HG03095 (cell line): Measurements from ENCODE around the gene CAPRIN2.

Experiments
- ATAC-seq: cut with Tn5 transposase; IDR thresholded peaks from one replicate; pipeline ENCODE4 v1.9.1; 2021; ENCODE audit warnings: moderate library complexity; ENCODE audit not compliant: unreplicated experiment

Gene CAPRIN2

GRCh38 chr12:30754750-30755394, at the start of gene CAPRIN2:
TSS of gene CAPRIN2 (minus strand) at chr12:30754951. CDS start at chr12:30753520, 1,431 bp downstream.
- ATAC-seq, result peak; percentile 93

- ATAC-seq, result no peak
These were observed 42.9 kb upstream of the CAPRIN2 start for GRCh38 chr12:30797689-30798088.

DNA sequence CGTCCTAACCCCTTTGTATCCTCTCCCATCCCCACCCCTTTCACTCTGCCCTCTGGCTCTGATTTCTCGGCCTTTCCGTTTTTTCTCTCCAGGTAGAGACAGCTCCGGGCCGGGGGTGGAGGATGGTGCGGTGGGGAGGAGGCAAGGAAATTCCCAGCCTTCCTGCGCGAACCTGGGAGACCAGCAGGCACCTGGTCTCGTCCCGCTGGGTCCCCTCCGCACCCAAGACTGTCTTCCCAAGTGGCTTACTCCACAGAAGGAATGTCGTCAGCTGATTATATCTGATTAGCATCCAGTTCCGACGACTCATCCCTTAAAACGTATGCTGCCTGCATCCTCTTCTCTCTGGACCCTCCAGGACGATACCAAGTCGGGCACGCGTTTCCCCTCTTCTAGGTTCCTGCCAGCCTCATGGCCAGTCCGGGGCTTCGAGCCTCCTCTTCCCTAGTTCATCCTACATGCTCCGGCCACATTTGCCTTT, 42.2 kb upstream of the CAPRIN2 start:
- no peak for ATAC-seq

- no peak for ATAC-seq
These were observed 41.6 kb upstream of the CAPRIN2 start for GRCh38 chr12:30796313-30796780.

DNA sequence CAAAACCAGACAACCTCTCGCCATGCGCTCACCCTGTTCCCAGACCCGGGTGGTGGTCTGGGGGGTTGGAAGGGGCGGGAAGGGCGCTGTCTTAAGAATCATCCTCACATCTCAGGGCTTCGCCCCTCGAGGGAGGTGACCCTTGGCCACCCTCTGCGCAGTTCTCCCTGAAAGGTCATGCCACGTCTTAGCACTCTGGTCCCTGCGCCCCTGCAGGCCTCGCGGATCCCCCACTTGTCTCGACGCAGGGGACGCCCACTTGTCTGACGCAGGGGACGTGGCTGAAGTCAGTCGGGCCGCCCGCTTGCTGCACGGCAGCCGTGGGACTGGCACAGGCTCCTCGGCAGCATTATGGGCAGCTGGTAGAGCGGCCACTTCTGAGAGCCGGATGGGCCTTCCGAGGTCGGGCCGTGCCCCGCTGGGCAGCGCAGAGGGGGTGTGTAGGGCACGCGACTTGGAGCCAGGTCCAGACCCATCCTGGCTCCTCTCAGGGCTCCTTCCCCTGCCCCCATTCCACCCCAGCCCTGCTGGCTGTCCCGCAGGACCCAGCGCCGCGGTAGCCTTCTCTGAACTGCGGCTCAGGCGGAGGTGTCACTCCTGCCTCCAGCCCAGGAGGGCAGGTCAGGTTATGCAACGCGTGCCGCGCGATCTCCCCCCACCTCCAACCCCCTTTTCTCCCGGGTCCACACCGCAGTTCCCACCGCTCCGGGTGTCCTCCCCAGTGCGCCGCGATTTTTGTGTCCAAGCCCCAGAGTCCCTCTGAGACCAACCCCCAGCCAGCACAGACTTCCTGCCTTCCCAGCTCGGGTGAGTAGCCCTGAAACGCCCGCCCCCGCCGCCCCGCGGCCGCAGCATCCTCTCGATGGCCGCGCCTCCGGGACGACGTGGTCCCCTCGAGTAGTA, 40.9 kb upstream of the CAPRIN2 start:
- ATAC-seq, result peak; percentile 79

DNA sequence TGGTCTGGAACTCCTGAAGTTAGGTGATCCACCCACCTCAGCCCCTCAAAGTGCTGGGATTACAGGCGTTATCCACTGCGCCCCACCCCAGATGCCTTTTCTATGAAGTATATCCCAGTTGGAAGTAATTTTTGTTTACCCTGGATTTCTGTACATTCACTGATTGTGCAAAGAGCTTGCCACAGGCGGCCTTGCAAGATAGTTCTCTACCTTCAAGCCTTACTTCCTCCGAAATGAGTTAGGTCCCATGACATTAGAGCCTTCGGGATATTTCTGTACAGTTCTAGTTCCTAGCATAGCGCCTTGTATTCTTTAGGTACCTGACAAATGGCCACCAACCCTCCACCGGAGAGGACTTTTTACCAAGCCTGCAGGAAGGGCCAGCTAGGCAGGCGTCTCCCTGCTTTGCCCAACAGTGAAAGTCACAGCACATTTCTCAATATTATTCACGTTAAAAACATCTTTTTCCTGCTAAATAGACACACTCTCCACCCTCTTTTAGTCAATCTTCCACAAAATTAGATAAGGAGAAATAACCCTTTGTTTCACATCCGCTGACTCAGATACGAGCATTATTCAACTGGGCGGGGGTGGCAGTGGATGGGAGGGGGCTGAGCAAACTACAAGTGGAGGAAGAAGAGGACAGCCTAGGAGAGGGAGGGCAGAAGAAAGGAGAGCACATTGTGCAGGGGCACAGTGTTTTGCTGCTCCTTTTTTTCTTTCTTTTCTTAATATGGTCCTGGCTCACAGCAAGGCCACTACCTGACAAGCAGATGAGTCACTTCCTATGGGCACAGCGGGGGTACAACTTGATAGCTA, 40.0 kb upstream of the CAPRIN2 start:
- no peak for ATAC-seq

- no peak for ATAC-seq
These were observed 39.3 kb upstream of the CAPRIN2 start for GRCh38 chr12:30794020-30794419.

GRCh38 chr12:30792648-30793499, 38.1 kb upstream of the CAPRIN2 start:
- no peak for ATAC-seq

DNA sequence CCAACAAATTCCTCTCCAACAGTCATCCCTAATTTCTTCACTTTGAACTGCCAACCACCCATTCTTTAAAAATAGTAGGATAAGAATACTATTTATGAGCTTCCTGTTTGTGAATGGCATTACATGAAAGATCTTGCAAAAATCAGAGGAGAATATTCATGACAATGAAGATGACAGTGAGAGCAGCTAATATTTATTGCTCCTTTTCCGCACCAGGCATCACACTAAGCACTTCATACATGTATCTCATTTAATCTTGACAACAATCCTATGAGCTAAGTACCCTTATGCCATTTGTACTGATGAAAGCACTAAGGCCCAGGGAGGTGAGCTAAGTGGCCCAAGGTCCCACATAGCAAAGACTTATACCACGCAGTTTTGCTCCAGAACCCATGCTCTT, 37.3 kb upstream of the CAPRIN2 start:
- ATAC-seq, result no peak

GRCh38 chr12:30788754-30789153, 34.0 kb upstream of the CAPRIN2 start:
- no peak for ATAC-seq

DNA sequence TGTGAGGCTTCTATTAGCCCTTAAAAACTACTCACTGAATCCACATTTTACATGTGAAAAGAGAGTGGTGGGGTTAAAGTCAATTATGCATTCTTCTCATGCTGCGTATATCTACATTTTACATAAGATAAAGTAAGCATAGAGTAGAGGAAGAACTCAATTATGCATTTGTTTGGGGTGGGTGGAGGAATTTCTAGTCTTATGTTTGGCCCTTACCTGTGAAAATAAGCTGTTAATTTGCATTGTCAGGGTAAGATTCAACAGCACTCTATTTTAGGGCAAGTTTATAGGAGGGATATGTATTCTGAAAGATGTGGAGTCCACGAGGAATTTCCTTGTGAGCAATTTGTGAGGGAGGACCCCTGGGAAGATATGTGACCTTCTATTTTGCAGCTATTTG, 30.9 kb upstream of the CAPRIN2 start:
- no peak for ATAC-seq

DNA sequence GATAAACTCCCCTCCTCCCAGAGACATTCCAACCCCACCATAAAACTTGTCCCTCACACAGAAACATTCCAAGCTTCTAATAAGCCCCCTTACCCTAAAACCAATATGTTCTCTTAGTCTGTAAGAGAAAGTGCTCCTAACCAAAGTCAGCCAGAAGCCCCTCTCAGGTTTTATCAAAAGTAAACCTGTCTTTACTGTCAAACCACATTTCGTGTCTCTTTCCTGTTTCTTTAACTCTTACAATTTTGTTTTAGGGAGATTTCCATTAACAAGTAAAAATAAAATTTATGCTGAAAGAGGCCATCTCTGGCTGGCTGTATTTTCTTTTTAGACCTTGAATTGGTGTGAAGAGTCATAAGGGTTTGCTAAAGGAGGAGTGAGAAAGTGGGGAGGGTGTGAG, 29.8 kb upstream of the CAPRIN2 start:
- no peak for ATAC-seq

- ATAC-seq, result no peak
These were observed 29.2 kb upstream of the CAPRIN2 start for GRCh38 chr12:30783946-30784345.

- no peak for ATAC-seq
These were observed 27.8 kb upstream of the CAPRIN2 start for GRCh38 chr12:30782316-30783173.

DNA sequence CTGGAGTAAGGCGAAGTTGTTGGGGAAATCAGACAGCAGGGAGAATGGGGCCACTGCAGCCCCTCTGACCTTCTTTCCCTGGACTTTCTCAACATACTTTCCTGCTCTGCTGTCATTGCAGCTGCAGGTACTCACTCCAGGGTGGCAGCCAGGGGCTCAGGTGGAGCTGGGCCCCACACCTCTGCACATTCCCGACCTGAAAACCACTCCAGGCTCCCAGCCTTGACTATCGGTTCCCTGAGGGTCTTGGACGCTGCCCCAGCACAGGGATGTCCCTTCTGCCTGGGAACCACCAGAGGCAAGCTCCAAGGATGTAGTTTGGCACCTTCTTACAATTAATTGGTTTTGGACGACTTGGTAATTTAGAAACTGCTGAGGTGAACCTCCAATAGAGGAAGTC, 24.8 kb upstream of the CAPRIN2 start:
- no peak for ATAC-seq

DNA sequence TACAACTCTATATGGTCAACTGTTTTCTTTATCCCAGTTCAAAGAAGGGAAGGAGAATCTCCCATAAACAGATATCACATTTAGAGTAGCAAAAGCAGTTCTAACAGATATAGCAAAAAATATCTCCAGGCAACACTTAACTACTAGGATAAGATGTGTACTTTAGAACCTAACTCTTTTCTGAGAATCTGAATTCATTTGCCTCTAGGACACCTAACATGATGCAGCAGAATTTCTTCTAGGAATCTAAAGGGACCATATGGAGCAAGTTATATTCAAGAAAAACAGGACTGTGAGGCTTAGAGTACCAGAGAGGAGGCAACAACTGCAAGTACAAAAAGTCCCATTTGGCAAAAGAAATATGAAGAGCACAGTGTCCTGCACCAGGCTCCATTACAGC, 24.4 kb upstream of the CAPRIN2 start:
- no peak for ATAC-seq

GRCh38 chr12:30774599-30774998, 19.8 kb upstream of the CAPRIN2 start:
- no peak for ATAC-seq

- ATAC-seq, result no peak
These were observed 15.1 kb upstream of the CAPRIN2 start for GRCh38 chr12:30769802-30770201.

DNA sequence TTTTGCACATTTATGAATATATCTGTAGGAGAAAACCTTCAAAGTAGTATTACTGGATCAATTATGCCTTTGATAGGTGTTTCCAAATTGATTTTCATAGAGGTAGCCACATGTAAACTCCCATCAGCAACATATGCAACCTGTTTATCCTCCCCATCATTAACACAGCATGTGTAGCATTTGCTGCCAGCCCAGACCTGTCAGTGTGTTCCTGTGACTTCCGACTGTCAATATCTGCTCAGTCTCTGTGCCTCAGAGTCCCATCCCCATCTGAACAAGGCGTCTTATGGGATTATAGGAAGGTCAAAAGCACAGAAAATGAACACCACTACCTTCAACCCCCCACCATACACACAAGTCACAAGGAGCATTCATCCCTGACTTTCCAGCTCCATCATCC, 9.5 kb upstream of the CAPRIN2 start:
- no peak for ATAC-seq
